GM18520 (cell line): ENCODE results near the gene ARHGAP35.

ENCODE experiments used
- ATAC-seq: cut with Tn5 transposase; IDR thresholded peaks from one replicate; pipeline ENCODE4 v1.9.1; 2021; ENCODE audit not compliant: unreplicated experiment

Gene ARHGAP35

GRCh38 chr19:46901701-46902401 is 41.1 kb downstream of the ARHGAP35 start:
- ATAC-seq: no peak

- ATAC-seq: no peak
These were observed 41.6 kb downstream of the ARHGAP35 start for GRCh38 chr19:46902402-46902766.

- no peak for ATAC-seq
These were observed 42.7 kb downstream of the ARHGAP35 start for GRCh38 chr19:46903458-46903857.

- ATAC-seq: no peak
These were observed 43.6 kb downstream of the ARHGAP35 start for GRCh38 chr19:46904114-46905060.

- ATAC-seq: no peak
These were observed 45.4 kb downstream of the ARHGAP35 start for GRCh38 chr19:46906221-46906620.

- ATAC-seq: no peak
These were observed 47.1 kb downstream of the ARHGAP35 start for GRCh38 chr19:46907880-46908279.

- ATAC-seq: no peak
These were observed 48.6 kb downstream of the ARHGAP35 start for GRCh38 chr19:46909356-46909755.
